Osteocyte (in vitro differentiated cells): ENCODE measurements around the gene COX7A2. TPM values are rescaled to one million over a fixed set of nuclear protein-coding genes. Genes with fewer than 3 reads are reported as not detected.

Experiments used
- DNase-seq: peaks from one replicate; pipeline ENCODE4 v3.0.0; 2021; ENCODE audit warnings: mixed read lengths; ENCODE audit not compliant: unreplicated experiment; ENCODE audit errors: extremely low spot score
- H3K27ac Mint-ChIP-seq: one replicate; pipeline ENCODE4 v1.8.0; 2021; ENCODE audit warnings: mild to moderate bottlenecking, mixed read lengths; ENCODE audit not compliant: unreplicated experiment
- H3K27me3 Mint-ChIP-seq: one replicate; pipeline ENCODE4 v1.8.0; 2021; ENCODE audit warnings: mixed read lengths; ENCODE audit not compliant: unreplicated experiment
- H3K36me3 Mint-ChIP-seq: one replicate; pipeline ENCODE4 v1.8.0; 2021; ENCODE audit warnings: mixed read lengths; ENCODE audit not compliant: unreplicated experiment
- H3K4me1 Mint-ChIP-seq: one replicate; pipeline ENCODE4 v1.8.0; 2021; ENCODE audit warnings: mixed read lengths; ENCODE audit not compliant: unreplicated experiment
- H3K4me3 Mint-ChIP-seq: one replicate; pipeline ENCODE4 v1.8.0; 2021; ENCODE audit warnings: mild to moderate bottlenecking, moderate library complexity, mixed read lengths; ENCODE audit not compliant: unreplicated experiment
- H3K9me3 Mint-ChIP-seq: one replicate; pipeline ENCODE4 v1.8.0; 2021; ENCODE audit warnings: mixed read lengths; ENCODE audit not compliant: unreplicated experiment
- total RNA-seq: library from RNA; stranded (reverse); gene quantifications from 2 replicates; pipeline ENCODE4 v1.2.1, GENCODE V29; 2021
- TF ChIP-seq, protein P1 (sequence below): fragments of 200-600 bp; sonication (generic); IDR thresholded peaks from 2 replicates; pipeline ENCODE4 v1.5.0; 2021; ENCODE audit warnings: antibody characterized with exemption, mild to moderate bottlenecking, moderate library complexity

COX7A2 gene
- total RNA-seq, 1 donor from 2014 or later, result 253 TPM

DNA sequence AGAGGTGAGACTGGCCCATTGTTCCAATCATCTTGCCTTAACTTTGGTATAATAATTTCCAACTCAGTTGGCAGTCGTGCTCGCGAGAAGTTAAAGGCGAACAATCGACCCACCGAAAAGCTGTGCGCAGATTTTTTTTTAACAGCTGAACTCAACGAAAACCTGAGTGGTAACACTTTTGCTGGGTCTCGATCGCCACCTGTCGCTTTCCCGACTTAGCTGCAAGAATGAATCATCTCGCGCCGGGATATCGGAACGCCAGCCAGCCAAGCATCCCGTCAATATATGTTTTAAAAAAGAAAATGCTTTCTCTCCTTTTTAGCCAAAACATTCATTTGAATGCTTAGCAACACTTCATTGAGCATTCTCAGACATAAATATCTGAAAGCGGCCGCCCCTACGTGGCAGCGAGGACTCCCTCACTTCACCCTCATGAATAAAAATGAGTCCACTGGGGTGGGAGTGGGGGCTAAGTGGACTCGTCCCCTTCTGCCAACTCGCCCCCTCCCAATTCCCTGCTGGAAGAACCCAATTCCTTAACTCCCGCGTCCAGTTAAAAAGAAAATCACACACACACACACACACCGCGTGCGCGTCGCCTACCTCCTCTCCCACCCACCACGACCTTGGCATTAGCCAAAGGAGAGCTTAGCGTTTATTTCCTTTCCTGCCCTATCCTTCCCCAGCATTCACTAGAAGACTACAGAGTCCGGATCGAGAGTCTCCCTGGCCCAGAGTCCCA is 39.2 kb downstream of the COX7A2 start:
- peak overlapping the region; percentile 98 for H3K27ac Mint-ChIP-seq
- H3K27me3 Mint-ChIP-seq, result no peaks in the 10 kb centered on the region
- H3K4me3 Mint-ChIP-seq, result peak overlapping the region; percentile 100
- peaks cover 25% of the 10 kb centered on the region for H3K36me3 Mint-ChIP-seq
- peaks cover 62% of the 10 kb centered on the region for H3K4me1 Mint-ChIP-seq
- no peaks in the 10 kb centered on the region for H3K9me3 Mint-ChIP-seq
- TF ChIP-seq, protein P1, sequence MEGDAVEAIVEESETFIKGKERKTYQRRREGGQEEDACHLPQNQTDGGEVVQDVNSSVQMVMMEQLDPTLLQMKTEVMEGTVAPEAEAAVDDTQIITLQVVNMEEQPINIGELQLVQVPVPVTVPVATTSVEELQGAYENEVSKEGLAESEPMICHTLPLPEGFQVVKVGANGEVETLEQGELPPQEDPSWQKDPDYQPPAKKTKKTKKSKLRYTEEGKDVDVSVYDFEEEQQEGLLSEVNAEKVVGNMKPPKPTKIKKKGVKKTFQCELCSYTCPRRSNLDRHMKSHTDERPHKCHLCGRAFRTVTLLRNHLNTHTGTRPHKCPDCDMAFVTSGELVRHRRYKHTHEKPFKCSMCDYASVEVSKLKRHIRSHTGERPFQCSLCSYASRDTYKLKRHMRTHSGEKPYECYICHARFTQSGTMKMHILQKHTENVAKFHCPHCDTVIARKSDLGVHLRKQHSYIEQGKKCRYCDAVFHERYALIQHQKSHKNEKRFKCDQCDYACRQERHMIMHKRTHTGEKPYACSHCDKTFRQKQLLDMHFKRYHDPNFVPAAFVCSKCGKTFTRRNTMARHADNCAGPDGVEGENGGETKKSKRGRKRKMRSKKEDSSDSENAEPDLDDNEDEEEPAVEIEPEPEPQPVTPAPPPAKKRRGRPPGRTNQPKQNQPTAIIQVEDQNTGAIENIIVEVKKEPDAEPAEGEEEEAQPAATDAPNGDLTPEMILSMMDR, result peak; percentile 85
- DNase-seq, result peak; percentile 94

DNA sequence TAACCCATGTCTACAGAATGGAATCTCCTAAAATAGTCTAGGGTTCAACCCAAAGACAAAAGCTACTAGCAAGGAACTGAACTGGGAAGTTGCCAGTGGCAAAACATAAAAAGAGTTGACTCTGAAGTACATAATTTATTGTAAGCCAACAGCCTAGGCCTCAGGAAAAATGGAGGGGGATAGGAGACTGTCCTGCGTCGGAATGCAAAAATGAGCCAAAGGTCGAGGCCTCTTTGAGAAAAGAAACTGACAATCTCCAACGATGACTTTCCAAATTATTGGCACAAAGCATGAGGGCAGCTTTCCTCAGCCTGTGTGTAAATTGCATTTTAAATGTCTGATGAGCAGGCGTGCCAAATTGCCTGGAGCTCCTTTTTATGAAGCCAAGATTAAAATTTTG is 39.9 kb downstream of the COX7A2 start:
- Mint-ChIP-seq H3K27ac (peak overlapping the region; percentile 98), H3K4me3 (peak overlapping the region; percentile 100), H3K27me3 (no peaks in the 10 kb centered on the region), H3K9me3 (no peaks in the 10 kb centered on the region), H3K36me3 (peaks cover 30% of the 10 kb centered on the region), H3K4me1 (peaks cover 62% of the 10 kb centered on the region)
- TF ChIP-seq, protein P1, result no peak
- DNase-seq, result no peak

GRCh38 chr6:75202676-75203131 is 40.9 kb downstream of the COX7A2 start:
- peaks cover 59% of the 10 kb centered on the region for H3K4me1 Mint-ChIP-seq
- TF ChIP-seq, protein P1, result no peak

DNA sequence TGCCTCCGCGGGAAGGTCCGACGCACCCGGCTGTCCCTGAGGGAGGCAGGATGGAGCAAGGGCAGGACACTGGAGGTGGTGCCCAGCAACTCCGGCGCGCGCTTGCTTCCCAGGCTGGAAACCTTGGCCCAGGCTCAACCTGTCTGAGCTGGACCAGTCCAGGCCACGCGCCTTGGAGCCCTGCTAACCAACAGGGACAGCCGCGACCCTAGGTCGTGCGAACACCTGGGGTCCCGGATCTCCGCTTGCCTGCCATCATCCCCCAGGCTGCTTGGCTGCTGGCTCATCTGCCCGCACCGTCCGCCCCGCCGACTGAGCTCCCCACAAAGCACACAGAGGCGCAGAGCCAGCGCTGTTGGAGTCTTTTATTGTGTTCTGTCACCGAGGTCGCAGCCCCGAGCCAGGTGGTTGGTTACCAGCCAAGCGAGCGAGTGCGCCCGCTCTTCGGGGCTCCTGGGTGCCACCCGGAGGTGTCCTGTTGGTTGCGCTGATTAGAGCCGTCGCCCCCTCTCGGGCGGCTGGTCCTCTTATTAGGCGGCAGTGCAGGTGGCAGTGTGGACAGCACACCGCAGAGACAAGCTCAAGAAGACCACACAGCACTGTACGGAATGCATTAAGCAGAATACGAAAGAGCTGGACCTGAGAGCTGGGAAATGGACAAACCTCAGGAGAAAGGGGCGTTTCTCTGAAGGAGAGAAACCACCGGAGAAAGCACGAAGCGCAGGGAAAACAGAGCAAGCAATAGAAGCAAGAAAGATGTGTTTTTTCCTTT is 41.5 kb downstream of the COX7A2 start:
- Mint-ChIP-seq H3K4me3 (peak overlapping the region; percentile 100), H3K36me3 (peaks cover 37% of the 10 kb centered on the region), H3K27me3 (no peaks in the 10 kb centered on the region), H3K9me3 (no peaks in the 10 kb centered on the region), H3K27ac (peak overlapping the region; percentile 98), H3K4me1 (peaks cover 56% of the 10 kb centered on the region)
- DNase-seq, result no peak
- TF ChIP-seq, protein P1, result peak; percentile 21

More at GRCh38 chr6:75202676-75203131, 40.9 kb downstream of the COX7A2 start:
- no peak for DNase-seq
- Mint-ChIP-seq H3K27me3 (no peaks in the 10 kb centered on the region), H3K4me3 (peak overlapping the region; percentile 100), H3K36me3 (peaks cover 34% of the 10 kb centered on the region), H3K9me3 (no peaks in the 10 kb centered on the region), H3K27ac (peak overlapping the region; percentile 98)

- Mint-ChIP-seq H3K9me3 (no peaks in the 10 kb centered on the region), H3K4me1 (peaks cover 58% of the 10 kb centered on the region), H3K4me3 (peak overlapping the region; percentile 100), H3K27me3 (no peaks in the 10 kb centered on the region), H3K36me3 (peaks cover 37% of the 10 kb centered on the region), H3K27ac (peak overlapping the region; percentile 98)
- TF ChIP-seq, protein P1, result no peak
- no peak for DNase-seq
Measured at GRCh38 chr6:75201021-75201420, 42.6 kb downstream of the COX7A2 start.
